H1 (cell line): ENCODE data around the gene CLEC4F. TPM values are rescaled to one million over a fixed set of nuclear protein-coding genes. Genes with fewer than 3 reads are reported as not detected.

Experiments used
- CTCF ChIA-PET: fragments of 300-600 bp; sonication (Branson Sonifier 250); formaldehyde crosslinking; loops from one replicate; lab custom pipeline; 2021; ENCODE audit not compliant: partially characterized antibody; lab: Charles Lee
- POLR2A ChIA-PET: fragments of 300-600 bp; sonication (Branson Sonifier 250); formaldehyde crosslinking; loops from one replicate; lab custom pipeline; 2021; ENCODE audit warnings: inconsistent platforms; ENCODE audit not compliant: partially characterized antibody; lab: Charles Lee
- DNase-seq, 2 experiments: peaks; one replicate each; pipeline versions ENCODE4 v3.0.0 to v3.0.0-alpha.2; 2010 to 2022; ENCODE audit warnings: low spot score in 2 of 2, low read depth in 1 of 2, mixed read lengths in 1 of 2
- FAIRE-seq: peaks from 2 replicates; lab custom pipeline; 2011; peaks lifted over from hg19 to GRCh38; lab: Jason Lieb, UNC
- H2AFZ ChIP-seq: 2 replicates; pipeline ENCODE4 v1.8.1; 2012; ENCODE audit warnings: low read length, inconsistent platforms
- H2AK5ac ChIP-seq: 2 replicates; pipeline ENCODE4 v1.6.1; 2013; ENCODE audit warnings: low read depth, low read length
- H2BK120ac ChIP-seq: replicated peaks from 2 replicates; pipeline ENCODE3; 2013; ENCODE audit warnings: low read depth, low read length, inconsistent platforms
- H2BK12ac ChIP-seq: 2 replicates; pipeline ENCODE4 v1.6.1; 2013; ENCODE audit warnings: low read depth, low read length
- H2BK15ac ChIP-seq: 2 replicates; pipeline ENCODE4 v1.6.1; 2013; ENCODE audit warnings: low read length
- H2BK20ac ChIP-seq: 2 replicates; pipeline ENCODE4 v1.6.1; 2013; ENCODE audit warnings: low read length
- H2BK5ac ChIP-seq: 2 replicates; pipeline ENCODE4 v1.6.1; 2013; ENCODE audit warnings: low read depth, low read length
- H3K14ac ChIP-seq: 2 replicates; pipeline ENCODE4 v1.6.1; 2013; ENCODE audit warnings: inconsistent platforms; ENCODE audit not compliant: insufficient read length
- H3K18ac ChIP-seq: 2 replicates; pipeline ENCODE4 v1.6.1; 2013; ENCODE audit warnings: low read length; ENCODE audit errors: extremely low read depth
- H3K23ac ChIP-seq: 2 replicates; pipeline ENCODE4 v1.6.1; 2013; ENCODE audit warnings: inconsistent platforms; ENCODE audit not compliant: insufficient read length
- H3K23me2 ChIP-seq: 2 replicates; pipeline ENCODE4 v1.6.1; 2013; ENCODE audit warnings: low read depth, low read length
- H3K27ac ChIP-seq: 2 replicates; pipeline ENCODE4 v1.6.1; 2011; ENCODE audit warnings: low read depth, low read length, inconsistent platforms
- H3K27me3 ChIP-seq, 4 experiments: replicated peaks in 1 of 4; 1 replicate in 1 of 4; 2 replicates in 3 of 4; pipeline versions ENCODE4 v1.6.1 to v1.8.1; 2011 to 2013; ENCODE audit warnings: low read length in 3 of 4, mild to moderate bottlenecking in 3 of 4, inconsistent platforms in 2 of 4, mixed read lengths in 2 of 4, moderate library complexity in 1 of 4; ENCODE audit not compliant: control insufficient read depth in 3 of 4, insufficient read depth in 3 of 4; ENCODE audit errors: extremely low read depth in 1 of 4
- H3K36me3 ChIP-seq, 4 experiments: 2 replicates each; pipeline versions ENCODE4 v1.6.1 to v1.8.1; 2011 to 2013; ENCODE audit warnings: mild to moderate bottlenecking in 4 of 4, low read length in 3 of 4, moderate library complexity in 2 of 4, control low read depth in 1 of 4, inconsistent platforms in 1 of 4; ENCODE audit not compliant: insufficient read depth in 4 of 4, control insufficient read depth in 2 of 4
- H3K4ac ChIP-seq: replicated peaks from 2 replicates; pipeline ENCODE3; 2013; ENCODE audit warnings: low read length, low read depth, mixed read lengths, inconsistent platforms; ENCODE audit not compliant: insufficient read length
- H3K4me1 ChIP-seq, 4 experiments: replicated peaks in 1 of 4; 1 replicate in 1 of 4; 2 replicates in 3 of 4; pipeline versions ENCODE4 v1.6.1 to v1.8.1; 2011 to 2013; ENCODE audit warnings: low read length in 3 of 4, inconsistent platforms in 2 of 4, mixed read lengths in 1 of 4; ENCODE audit not compliant: insufficient read depth in 4 of 4, control insufficient read depth in 3 of 4
- H3K4me2 ChIP-seq, 2 experiments: 2 replicates each; pipeline versions ENCODE4 v1.6.1 to v1.8.1; 2011 to 2013; ENCODE audit warnings: low read depth in 2 of 2, low read length in 2 of 2, control low read depth in 1 of 2, inconsistent platforms in 1 of 2, mild to moderate bottlenecking in 1 of 2; ENCODE audit not compliant: insufficient read depth in 1 of 2
- H3K4me3 ChIP-seq, 4 experiments: fragments of 200-600, 300-600 bp in 1 of 4; sonication (generic), shearing (Covaris generic), sonication (Bioruptor Twin) in 1 of 4; 2 replicates each; pipeline versions ENCODE4 v1.5.1 to v1.8.1; 2011 to 2016; ENCODE audit warnings: low read length in 4 of 4, low read depth in 3 of 4, control low read depth in 2 of 4, inconsistent platforms in 2 of 4, mild to moderate bottlenecking in 2 of 4, mixed read lengths in 1 of 4, moderate library complexity in 1 of 4; ENCODE audit not compliant: insufficient read depth in 2 of 4; ENCODE audit errors: extremely low read depth in 1 of 4
- H3K56ac ChIP-seq: replicated peaks from 2 replicates; pipeline ENCODE3; 2013; ENCODE audit warnings: low read depth, mild to moderate bottlenecking, mixed read lengths, low read length, inconsistent platforms; ENCODE audit not compliant: insufficient read length
- H3K79me1 ChIP-seq: 2 replicates; pipeline ENCODE4 v1.6.1; 2013; ENCODE audit warnings: low read depth, low read length, control low read depth
- H3K79me2 ChIP-seq, 2 experiments: 2 replicates each; pipeline versions ENCODE4 v1.6.1 to v1.8.1; 2012 to 2013; ENCODE audit warnings: low read length in 2 of 2, mild to moderate bottlenecking in 2 of 2, inconsistent platforms in 1 of 2; ENCODE audit not compliant: insufficient read depth in 2 of 2, control insufficient read depth in 1 of 2
- H3K9ac ChIP-seq, 4 experiments: replicated peaks in 1 of 4; 1 replicate in 1 of 4; 2 replicates in 3 of 4; pipeline versions ENCODE4 v1.6.1 to v1.8.1; 2011 to 2013; ENCODE audit warnings: low read depth in 3 of 4, low read length in 3 of 4, control low read depth in 2 of 4, mild to moderate bottlenecking in 2 of 4, moderate library complexity in 2 of 4, inconsistent platforms in 1 of 4; ENCODE audit errors: extremely low read depth in 1 of 4
- H3K9me3 ChIP-seq, 2 experiments: 2 replicates each; pipeline versions ENCODE4 v1.6.1 to v1.8.1; 2012 to 2013; ENCODE audit warnings: mild to moderate bottlenecking in 2 of 2, moderate library complexity in 2 of 2, control low read depth in 1 of 2, inconsistent platforms in 1 of 2, low read depth in 1 of 2, low read length in 1 of 2, mixed read lengths in 1 of 2; ENCODE audit not compliant: insufficient read depth in 2 of 2
- H4K20me1 ChIP-seq, 2 experiments: replicated peaks in 1 of 2; 2 replicates each; pipeline versions ENCODE3 to v1.8.1; 2011 to 2013; ENCODE audit warnings: inconsistent platforms in 2 of 2, low read length in 2 of 2, mild to moderate bottlenecking in 1 of 2; ENCODE audit not compliant: insufficient read depth in 2 of 2, control insufficient read depth in 1 of 2
- H4K5ac ChIP-seq: 2 replicates; pipeline ENCODE4 v1.6.1; 2013; ENCODE audit warnings: low read length, low read depth, mixed read lengths, inconsistent platforms; ENCODE audit not compliant: insufficient read length
- H4K8ac ChIP-seq: 2 replicates; pipeline ENCODE4 v1.8.0; 2013; ENCODE audit warnings: mild to moderate bottlenecking, moderate library complexity, low read length, inconsistent platforms; ENCODE audit not compliant: insufficient read depth; ENCODE audit errors: extremely low read depth
- H4K91ac ChIP-seq: replicated peaks from 2 replicates; pipeline ENCODE3; 2013; ENCODE audit warnings: low read length, mixed read lengths, inconsistent platforms; ENCODE audit not compliant: insufficient read length
- EGR1 ChIP-seq: IDR thresholded peaks from 2 replicates; pipeline ENCODE4 v1.6.1; 2011; ENCODE audit warnings: low read depth, low read length, borderline replicate concordance
- MAFK ChIP-seq: IDR thresholded peaks from 2 replicates; pipeline ENCODE4 v1.6.1; 2012; ENCODE audit warnings: low read depth, mild to moderate bottlenecking, improper control_type of control experiment, low read length
- WGBS, 2 experiments: shearing (Covaris generic) in 1 of 2; methylation state at CpG; one replicate each; pipeline versions ENCODE4 v1.1.6 to v1.1.7; 2013 to 2015; ENCODE audit warnings: low lambda C conversion rate in 2 of 2, mixed read lengths in 2 of 2, inconsistent platforms in 1 of 2, low coverage in 1 of 2, missing lambda C conversion rate in 1 of 2; ENCODE audit not compliant: insufficient replicate concordance in 2 of 2, insufficient coverage in 1 of 2, insufficient read length in 1 of 2; ENCODE audit errors: extremely low coverage in 1 of 2, missing lambda C conversion rate in 1 of 2; 5-methylcytosine and 5-hydroxymethylcytosine counted together
- polyA plus RNA-seq, 7 experiments: library from polyadenylated mRNA; depleted of rRNA in 3 of 7; stranded (reverse) in 5 of 7; unstranded in 2 of 7; fragments of >200 nt in 5 of 7; fragments of 200-250 nt in 2 of 7; gene quantifications; 1 replicate in 5 of 7; 2 replicates in 1 of 7; 4 replicates in 1 of 7; pipeline versions ENCODE4 v1.2.1 to v1.2.3, GENCODE V29; 2011 to 2013; ENCODE audit warnings: missing spikeins in 2 of 7, mixed read lengths in 2 of 7
- total RNA-seq: library from RNA; stranded (reverse); fragmentation: NEBNext Ultra II Directional; extraction: Animal tissue kit (Norgen Biotek cat#: 25700); gene quantifications from 2 replicates; pipeline ENCODE4 v1.2.1, GENCODE V29; 2021

CLEC4F gene
- total and polyA plus RNA-seq, 2 of the 8 experiments (the other 6 are each of a cell fraction or from before 2014, with no cell fraction given) = not detected

- Histone ChIP-seq H3K56ac (no peak overlapping the region), H4K20me1 (no peaks in the 10 kb centered on the region), H3K4me3 (no peak overlapping the region), H2BK15ac (no peak overlapping the region), H2AK5ac (no peak overlapping the region), H4K5ac (no peak overlapping the region), H2BK20ac (no peak overlapping the region), H3K36me3 (no peaks in the 10 kb centered on the region), H2BK12ac (no peak overlapping the region), H4K8ac (no peak overlapping the region), H3K4me2 (no peak overlapping the region), H3K79me1 (no peaks in the 10 kb centered on the region), H3K14ac (no peak overlapping the region), H3K23ac (no peak overlapping the region), H2BK120ac (no peak overlapping the region), H3K18ac (no peak overlapping the region), H3K4me1 (no peaks in the 10 kb centered on the region), H4K91ac (no peak overlapping the region), H3K27me3 (no peaks in the 10 kb centered on the region; a peak in 3 of 7 replicates), H3K9me3 (no peaks in the 10 kb centered on the region), H2AFZ (no peak overlapping the region), H3K23me2 (no peaks in the 10 kb centered on the region), H3K4ac (no peak overlapping the region), H2BK5ac (no peak overlapping the region), H3K27ac (no peak overlapping the region), H3K9ac (no peak overlapping the region), H3K79me2 (no peaks in the 10 kb centered on the region)
- WGBS, 2 experiments = 87% methylated on average over 2 of the region's 2 CpGs; no CpG with 5 or more reads in 1 of the 2 experiments
- FAIRE-seq (no peak), DNase-seq (no peak)
- ChIA-PET CTCF (interaction anchor here (1.0 to 2.4 kb wide), 3 partner anchors 12 to 91 kb away, joined by 3 to 6 read pairs (median 4); partner anchors contain the start of gene FIGLA), POLR2A (no interaction called here)
- no peak for TF ChIP-seq EGR1
- TF ChIP-seq MAFK = 0 out of 2 replicates have a peak, but pooled peaks have one; percentile 21
Observed at GRCh38 chr2:70777450-70777849, 42.9 kb downstream of the CLEC4F start.
